HAP-1 (cell line): ENCODE data around the gene COL25A1.
A peak's percentile ranks its signal among the peaks of the same experiment; 100 is the strongest.

Experiments
- DNase-seq, 2 experiments: peaks; one replicate each; pipeline ENCODE4 v3.0.0-alpha.2; 2016 to 2020; ENCODE audit warnings: low spot score in 2 of 2
- H3K27me3 ChIP-seq: fragments of 250-450 bp; sonication (Bioruptor Pico); 2 replicates; pipeline ENCODE4 v1.5.1; 2020; ENCODE audit warnings: low read depth, mild to moderate bottlenecking, moderate library complexity
- H3K36me3 ChIP-seq: fragments of 250-450 bp; sonication (Bioruptor Pico); replicated peaks from 2 replicates; pipeline ENCODE4 v1.5.1; 2020; ENCODE audit warnings: mild to moderate bottlenecking
- H3K4me1 ChIP-seq: fragments of 250-450 bp; sonication (Bioruptor Pico); 2 replicates; pipeline ENCODE4 v1.5.1; 2020; ENCODE audit warnings: mild to moderate bottlenecking
- H3K4me3 ChIP-seq: fragments of 250-450 bp; sonication (Bioruptor Pico); 2 replicates; pipeline ENCODE4 v1.5.1; 2020; ENCODE audit warnings: mild to moderate bottlenecking, moderate library complexity
- H3K9me3 ChIP-seq: fragments of 250-450 bp; sonication (Bioruptor Pico); 2 replicates; pipeline ENCODE4 v1.5.1; 2020; ENCODE audit warnings: mild to moderate bottlenecking, moderate library complexity
- in situ Hi-C: fragments of 300-500 bp; cut with MboI; formaldehyde crosslinking; loops from 3 replicates; pipeline ENCODE4 v1.14.3; 2020; ENCODE audit warnings: low sequenced_read_pairs, inconsistent platforms, mixed read lengths

Gene COL25A1

GRCh38 chr4:109313168-109314133 is 11.0 kb upstream of the COL25A1 start:
- H3K9me3 ChIP-seq, result no peaks in the 10 kb centered on the region
- in situ Hi-C loops, result loop anchor here (25.0 kb wide), 1 partner anchor 476 kb away; no protein-coding TSS in a partner anchor
- H3K27me3 ChIP-seq, result no peaks in the 10 kb centered on the region
- H3K36me3 ChIP-seq, result no peaks in the 10 kb centered on the region
- H3K4me3 ChIP-seq, result no peak overlapping the region
- no peak for DNase-seq
- H3K4me1 ChIP-seq, result peaks cover 10% of the 10 kb centered on the region

DNA sequence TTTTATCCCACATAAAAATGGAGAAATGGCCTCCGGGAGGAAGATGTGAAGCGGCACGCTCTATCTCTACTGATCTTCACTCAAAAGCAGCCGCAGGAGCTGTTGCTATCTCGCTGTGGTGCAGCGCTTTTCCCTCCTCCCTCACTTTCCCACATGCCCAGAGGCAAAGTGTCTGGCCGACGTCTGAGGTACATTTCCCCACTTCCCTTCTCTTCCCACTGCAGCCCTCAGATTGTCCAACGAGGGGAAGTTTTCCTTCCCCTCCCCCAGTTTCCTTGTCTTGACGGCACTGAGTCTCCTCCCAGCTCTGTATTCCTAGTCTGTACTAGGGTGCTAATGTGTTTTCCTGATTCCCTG is 660 bp upstream of the COL25A1 start:
- in situ Hi-C loops, result loop anchor here (25.0 kb wide), 1 partner anchor 466 kb away; no protein-coding TSS in a partner anchor
- Histone ChIP-seq H3K4me3 (peak overlapping the region; percentile 55), H3K27me3 (no peaks in the 10 kb centered on the region), H3K4me1 (peaks cover 10% of the 10 kb centered on the region), H3K9me3 (no peaks in the 10 kb centered on the region), H3K36me3 (no peaks in the 10 kb centered on the region)
- peak in 1 of 2 experiments; percentile 39 for DNase-seq

DNA sequence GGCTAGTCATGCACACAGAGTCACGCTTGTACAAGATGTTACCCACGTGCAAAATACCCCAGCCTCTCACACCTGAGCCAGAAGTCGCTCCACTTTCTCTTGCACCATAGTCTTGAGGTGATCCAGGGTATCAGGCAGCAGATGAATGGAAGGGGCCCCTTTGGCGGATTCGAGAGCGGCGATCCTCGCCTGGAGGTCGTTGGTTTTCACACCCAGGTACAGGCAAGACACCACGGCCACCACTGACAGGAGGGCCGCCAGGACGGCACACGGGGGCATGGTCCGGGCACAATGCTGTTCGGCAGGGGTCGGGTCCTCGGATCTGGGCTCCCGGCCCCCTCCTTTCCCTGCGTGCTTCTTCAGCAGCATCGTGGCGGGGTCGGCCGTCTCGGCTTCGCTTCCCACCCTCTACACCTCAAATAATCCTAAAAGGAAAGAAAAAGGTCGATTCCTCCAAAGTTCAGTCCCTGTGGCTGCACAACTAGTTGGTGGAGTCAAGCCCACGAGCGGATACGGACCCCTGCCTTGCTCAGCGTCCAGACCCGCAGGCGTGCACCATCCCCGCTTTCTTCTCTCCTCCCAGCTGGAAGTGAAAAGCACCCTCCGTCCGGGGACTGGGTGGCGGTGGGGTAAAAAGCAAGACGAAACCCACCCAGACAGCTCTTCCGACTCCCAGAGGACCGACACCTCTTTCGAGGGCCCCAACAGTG is 652 bp downstream of the COL25A1 start:
- Histone ChIP-seq H3K27me3 (no peaks in the 10 kb centered on the region), H3K4me1 (peaks cover 10% of the 10 kb centered on the region), H3K9me3 (no peaks in the 10 kb centered on the region), H3K4me3 (peak overlapping the region; percentile 55), H3K36me3 (no peaks in the 10 kb centered on the region)
- in situ Hi-C loops, result loop anchor here (25.0 kb wide), 1 partner anchor 465 kb away; no protein-coding TSS in a partner anchor
- DNase-seq, result peak in 1 of 2 experiments; percentile 40

- H3K36me3 ChIP-seq, result no peaks in the 10 kb centered on the region
- peak in 1 of 2 experiments; percentile 32 for DNase-seq
- in situ Hi-C loops, result no loop called here
- no peaks in the 10 kb centered on the region for H3K27me3 ChIP-seq
- H3K9me3 ChIP-seq, result no peaks in the 10 kb centered on the region
- H3K4me1 ChIP-seq, result peaks cover 10% of the 10 kb centered on the region
- no peak overlapping the region for H3K4me3 ChIP-seq
These were observed 4.0 kb downstream of the COL25A1 start for GRCh38 chr4:109298279-109299010.

- in situ Hi-C loops, result no loop called here
- no peaks in the 10 kb centered on the region for H3K27me3 ChIP-seq
These were observed 5.9 kb downstream of the COL25A1 start for GRCh38 chr4:109296527-109296926.

GRCh38 chr4:109295081-109295480 is 7.4 kb downstream of the COL25A1 start:
- in situ Hi-C loops, result no loop called here
- Histone ChIP-seq H3K4me3 (no peak overlapping the region), H3K36me3 (no peaks in the 10 kb centered on the region), H3K9me3 (no peaks in the 10 kb centered on the region), H3K27me3 (no peaks in the 10 kb centered on the region), H3K4me1 (0 out of 2 replicates have a peak, but pooled peaks cover 6% of the 10 kb centered on the region)
- no peak for DNase-seq

More at GRCh38 chr4:109296527-109296926, 5.9 kb downstream of the COL25A1 start:
- peaks cover 2% of the 10 kb centered on the region for H3K4me1 ChIP-seq
- no peaks in the 10 kb centered on the region for H3K9me3 ChIP-seq
- H3K4me3 ChIP-seq, result no peak overlapping the region
- no peak for DNase-seq
- no peaks in the 10 kb centered on the region for H3K36me3 ChIP-seq

DNA sequence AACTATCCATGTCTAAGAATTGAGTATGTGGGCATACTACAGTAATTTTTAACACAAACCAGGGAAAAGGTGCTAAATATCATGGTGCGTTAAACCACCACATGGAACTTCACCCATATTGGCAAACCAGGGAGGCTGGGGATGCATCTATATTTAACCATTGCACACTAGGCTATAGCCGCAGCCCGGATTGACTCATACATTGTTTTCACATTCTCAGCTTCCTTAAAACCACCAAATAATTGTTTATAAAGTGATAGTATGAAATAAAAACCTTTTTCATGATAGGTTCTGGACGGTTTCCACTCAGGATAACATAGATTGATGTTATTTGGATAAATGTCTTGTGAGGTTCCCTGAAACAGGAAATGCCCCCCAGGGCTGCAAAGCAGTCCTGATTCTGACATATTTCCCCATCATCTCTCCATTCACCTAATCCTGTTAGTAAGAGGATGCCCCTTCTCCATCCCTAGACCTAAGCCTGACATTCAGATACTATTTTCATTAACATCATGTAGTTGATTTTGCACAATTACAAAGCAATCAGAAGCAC is 7.9 kb downstream of the COL25A1 start:
- no peak for DNase-seq
- in situ Hi-C loops, result no loop called here
- no peaks in the 10 kb centered on the region for H3K27me3 ChIP-seq
- 0 out of 2 replicates have a peak, but pooled peaks cover 6% of the 10 kb centered on the region for H3K4me1 ChIP-seq
- H3K9me3 ChIP-seq, result no peaks in the 10 kb centered on the region
- no peak overlapping the region for H3K4me3 ChIP-seq
- no peaks in the 10 kb centered on the region for H3K36me3 ChIP-seq

DNA sequence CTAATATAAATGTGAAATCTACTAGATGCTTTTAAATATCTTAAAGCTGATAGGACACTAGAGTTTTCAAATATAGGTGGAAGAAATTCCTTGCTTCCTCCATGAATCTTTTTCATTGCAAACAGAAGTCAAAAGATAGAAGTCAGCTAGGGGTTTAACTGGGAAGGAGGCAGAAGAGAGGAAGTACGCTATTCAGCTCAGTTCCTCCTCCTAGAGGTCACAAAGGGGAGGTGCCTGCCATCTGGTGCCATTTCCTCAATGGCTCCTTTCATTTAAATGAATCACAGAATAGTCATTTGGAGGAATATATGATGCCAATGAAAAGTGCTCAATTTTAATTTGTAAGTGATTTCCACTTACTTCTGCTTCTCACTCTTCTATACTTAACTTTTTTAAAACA is 8.5 kb downstream of the COL25A1 start:
- no peak overlapping the region for H3K4me3 ChIP-seq
- H3K4me1 ChIP-seq, result 0 out of 2 replicates have a peak, but pooled peaks cover 6% of the 10 kb centered on the region
- no peaks in the 10 kb centered on the region for H3K9me3 ChIP-seq
- no peaks in the 10 kb centered on the region for H3K36me3 ChIP-seq
- no peaks in the 10 kb centered on the region for H3K27me3 ChIP-seq
- DNase-seq, result peak; percentile 56 to 58
- in situ Hi-C loops, result no loop called here

- no peaks in the 10 kb centered on the region for H3K27me3 ChIP-seq
- 0 out of 2 replicates have a peak, but pooled peaks cover 6% of the 10 kb centered on the region for H3K4me1 ChIP-seq
- in situ Hi-C loops, result no loop called here
- H3K9me3 ChIP-seq, result no peaks in the 10 kb centered on the region
- no peaks in the 10 kb centered on the region for H3K36me3 ChIP-seq
- no peak overlapping the region for H3K4me3 ChIP-seq
- no peak for DNase-seq
These were observed 10.7 kb downstream of the COL25A1 start for GRCh38 chr4:109291707-109292238.

- in situ Hi-C loops, result no loop called here
These were observed 11.5 kb downstream of the COL25A1 start for GRCh38 chr4:109290918-109291317.

GRCh38 chr4:109278594-109279031 is 23.8 kb downstream of the COL25A1 start:
- H3K4me3 ChIP-seq, result no peak overlapping the region
- in situ Hi-C loops, result no loop called here
- DNase-seq, result no peak

More at GRCh38 chr4:109290918-109291317, 11.5 kb downstream of the COL25A1 start:
- DNase-seq, result peak in 1 of 2 experiments; percentile 24
- Histone ChIP-seq H3K27me3 (no peaks in the 10 kb centered on the region), H3K4me3 (no peak overlapping the region), H3K4me1 (0 out of 2 replicates have a peak, but pooled peaks cover 6% of the 10 kb centered on the region), H3K36me3 (no peaks in the 10 kb centered on the region), H3K9me3 (no peaks in the 10 kb centered on the region)

GRCh38 chr4:109276482-109277095 is 25.9 kb downstream of the COL25A1 start:
- no peak for DNase-seq
- Histone ChIP-seq H3K4me1 (peaks cover 10% of the 10 kb centered on the region), H3K27me3 (no peaks in the 10 kb centered on the region), H3K36me3 (no peaks in the 10 kb centered on the region), H3K4me3 (no peak overlapping the region), H3K9me3 (no peaks in the 10 kb centered on the region)
- in situ Hi-C loops, result no loop called here

More at GRCh38 chr4:109278594-109279031, 23.8 kb downstream of the COL25A1 start:
- Histone ChIP-seq H3K27me3 (no peaks in the 10 kb centered on the region), H3K36me3 (no peaks in the 10 kb centered on the region), H3K9me3 (no peaks in the 10 kb centered on the region), H3K4me1 (peaks cover 10% of the 10 kb centered on the region)
